ENCODE data around the gene DLGAP1.

DNA sequence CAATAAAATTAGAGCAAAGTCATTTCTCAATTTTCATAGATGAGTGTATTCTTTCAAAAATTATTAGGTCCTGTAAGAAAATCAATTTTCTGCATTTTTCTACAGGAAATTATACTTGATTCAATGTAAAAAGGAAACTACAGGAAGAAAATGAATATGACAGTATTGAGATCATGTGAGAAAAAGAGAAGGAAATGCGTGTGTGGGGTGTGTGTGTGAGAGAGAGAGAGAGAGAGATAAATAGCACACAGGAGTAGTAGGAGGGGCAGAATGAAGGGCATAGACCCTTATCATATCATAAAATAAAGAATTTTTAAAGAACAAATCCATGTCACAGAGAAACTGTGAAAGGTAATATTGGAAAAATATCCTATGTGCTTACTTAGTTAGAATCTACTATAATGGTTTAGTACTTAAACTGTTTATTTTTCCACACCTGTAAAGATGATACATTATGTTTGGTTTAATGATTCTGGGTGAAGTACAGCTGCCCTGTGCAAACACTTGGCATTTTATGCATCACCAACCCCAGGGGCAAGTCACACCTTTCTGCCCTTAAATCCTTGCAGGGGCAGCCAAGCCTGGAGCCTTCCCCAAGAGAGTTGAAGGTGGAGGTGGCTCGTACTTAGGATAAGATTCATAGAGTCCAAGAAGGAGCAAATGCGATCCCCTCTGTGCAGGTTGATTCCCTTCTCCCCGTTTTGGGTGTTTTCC lies 728.7 kb downstream of the DLGAP1 start:
- TF ChIP-seq, protein P1, sequence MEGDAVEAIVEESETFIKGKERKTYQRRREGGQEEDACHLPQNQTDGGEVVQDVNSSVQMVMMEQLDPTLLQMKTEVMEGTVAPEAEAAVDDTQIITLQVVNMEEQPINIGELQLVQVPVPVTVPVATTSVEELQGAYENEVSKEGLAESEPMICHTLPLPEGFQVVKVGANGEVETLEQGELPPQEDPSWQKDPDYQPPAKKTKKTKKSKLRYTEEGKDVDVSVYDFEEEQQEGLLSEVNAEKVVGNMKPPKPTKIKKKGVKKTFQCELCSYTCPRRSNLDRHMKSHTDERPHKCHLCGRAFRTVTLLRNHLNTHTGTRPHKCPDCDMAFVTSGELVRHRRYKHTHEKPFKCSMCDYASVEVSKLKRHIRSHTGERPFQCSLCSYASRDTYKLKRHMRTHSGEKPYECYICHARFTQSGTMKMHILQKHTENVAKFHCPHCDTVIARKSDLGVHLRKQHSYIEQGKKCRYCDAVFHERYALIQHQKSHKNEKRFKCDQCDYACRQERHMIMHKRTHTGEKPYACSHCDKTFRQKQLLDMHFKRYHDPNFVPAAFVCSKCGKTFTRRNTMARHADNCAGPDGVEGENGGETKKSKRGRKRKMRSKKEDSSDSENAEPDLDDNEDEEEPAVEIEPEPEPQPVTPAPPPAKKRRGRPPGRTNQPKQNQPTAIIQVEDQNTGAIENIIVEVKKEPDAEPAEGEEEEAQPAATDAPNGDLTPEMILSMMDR (IDR thresholded peaks at IDR 0.05): no peak
- TF ChIP-seq EZH2 (IDR thresholded peaks at IDR 0.05; ENCODE audit: borderline replicate concordance, insufficient read depth, low read depth, low read length, poor library complexity, severe bottlenecking): no peak
